Mucosa of descending colon (tissue), 3 donors: ENCODE data around the gene GNGT2. TPM values are rescaled to one million over a fixed set of nuclear protein-coding genes. Genes with fewer than 3 reads are reported as not detected.

Source experiments
- ATAC-seq: fragments of 200-7000 bp; cut with Tn5 transposase; one replicate; pipeline ENCODE4 v1.9.1; 2020; ENCODE audit warnings: mild to moderate bottlenecking, moderate library complexity
- DNase-seq, 3 donors: peaks; one replicate each; pipeline ENCODE4 v3.0.0-alpha.2; 2020
- H3K36me3 ChIP-seq: fragments of 200-600 bp; one replicate; pipeline ENCODE4 v1.8.0; 2021; ENCODE audit warnings: low read depth, mild to moderate bottlenecking
- H3K4me1 ChIP-seq: fragments of 200-600 bp; one replicate; pipeline ENCODE4 v1.8.0; 2021; ENCODE audit warnings: low read depth, mild to moderate bottlenecking
- H3K4me3 ChIP-seq: fragments of 200-600 bp; one replicate; pipeline ENCODE4 v1.8.0; 2021; ENCODE audit warnings: mild to moderate bottlenecking
- H3K9me3 ChIP-seq: fragments of 200-600 bp; one replicate; pipeline ENCODE4 v1.8.0; 2021; ENCODE audit warnings: mild to moderate bottlenecking
- CTCF ChIP-seq: fragments of 200-600 bp; IDR thresholded peaks from one replicate; pipeline ENCODE4 v1.8.0; 2022; ENCODE audit warnings: antibody characterized with exemption, mild to moderate bottlenecking
- intact Hi-C, 2 donors: fragments of 100-400 bp; cut with DNase I in 1 of 2; cut with micrococcal nuclease in 1 of 2; formaldehyde crosslinking; loops; one replicate each; pipeline versions ENCODE4 v1.11.0 to v1.11.1; 2022; cut with DNase I, micrococcal nuclease
- total RNA-seq, 3 donors: library from RNA; stranded (reverse); fragmentation: NEBNext Ultra II Directional in 2 of 3; extraction: Animal tissue kit (Norgen Biotek cat#: 25700) in 2 of 3; gene quantifications; one replicate each; pipeline versions ENCODE4 v1.2.1 to v1.2.4, GENCODE V29; 2021 to 2023
- donor health status: DM: no; HTN: no; CAD: no; lungs with moderate emphysema.
- donor health status: DM: no; HTN: no; CAD: no.
- donor health status: DM: no; HTN: yes; CAD: no.

GNGT2 gene
- total RNA-seq, 3 donors from 2014 or later, result 0.89 to 1.7 (median 0.96) TPM

GRCh38 chr17:49200423-49201083 is 9.8 kb downstream of the GNGT2 start:
- intact Hi-C loops, result no loop called here
- TF ChIP-seq CTCF, result no peak
- H3K4me3 ChIP-seq, result no peak overlapping the region

GRCh38 chr17:49198211-49198610 is 12.2 kb downstream of the GNGT2 start:
- no peak for TF ChIP-seq CTCF
- ATAC-seq, result no peak
- Histone ChIP-seq H3K36me3 (no peaks in the 10 kb centered on the region), H3K9me3 (no peaks in the 10 kb centered on the region), H3K4me3 (no peak overlapping the region), H3K4me1 (no peaks in the 10 kb centered on the region)
- DNase-seq, result no peak
- intact Hi-C loops, result no loop called here

More at GRCh38 chr17:49200423-49201083, 9.8 kb downstream of the GNGT2 start:
- no peaks in the 10 kb centered on the region for H3K4me1 ChIP-seq
- DNase-seq (no peak), ATAC-seq (no peak)
- H3K9me3 ChIP-seq, result no peaks in the 10 kb centered on the region
- H3K36me3 ChIP-seq, result no peaks in the 10 kb centered on the region

GRCh38 chr17:49197346-49197998 is 12.9 kb downstream of the GNGT2 start:
- TF ChIP-seq CTCF, result no peak
- intact Hi-C loops, result no loop called here
- Histone ChIP-seq H3K9me3 (no peaks in the 10 kb centered on the region), H3K4me1 (no peaks in the 10 kb centered on the region), H3K4me3 (no peak overlapping the region), H3K36me3 (no peaks in the 10 kb centered on the region)
- no peak for DNase-seq
- ATAC-seq, result no peak

GRCh38 chr17:49196520-49196919 is 13.9 kb downstream of the GNGT2 start:
- intact Hi-C loops, result no loop called here
- TF ChIP-seq CTCF, result no peak
- no peaks in the 10 kb centered on the region for H3K36me3 ChIP-seq
- no peaks in the 10 kb centered on the region for H3K9me3 ChIP-seq
- H3K4me3 ChIP-seq, result no peak overlapping the region
- DNase-seq (no peak), ATAC-seq (no peak)
- H3K4me1 ChIP-seq, result peaks cover 1% of the 10 kb centered on the region

GRCh38 chr17:49195751-49196150 is 14.6 kb downstream of the GNGT2 start:
- DNase-seq, result no peak
- intact Hi-C loops, result no loop called here
- peaks cover 3% of the 10 kb centered on the region for H3K4me1 ChIP-seq

More at GRCh38 chr17:49195751-49196150, 14.6 kb downstream of the GNGT2 start:
- no peak for ATAC-seq
- Histone ChIP-seq H3K9me3 (no peaks in the 10 kb centered on the region), H3K36me3 (no peaks in the 10 kb centered on the region), H3K4me3 (no peak overlapping the region)
- TF ChIP-seq CTCF, result no peak
